22Rv1 (cell line): ENCODE data around the gene PHOX2B.

Experiments used
- ZFX ChIP-seq: fragments of 450-650 bp; IDR thresholded peaks from 2 replicates; pipeline ENCODE4 v1.6.1; 2017; ENCODE audit warnings: antibody characterized with exemption, borderline replicate concordance
- TF ChIP-seq, protein P1 (sequence below): fragments of 450-650 bp; IDR thresholded peaks from 2 replicates; pipeline ENCODE4 v1.5.1; 2017; ENCODE audit warnings: mild to moderate bottlenecking

DNA sequence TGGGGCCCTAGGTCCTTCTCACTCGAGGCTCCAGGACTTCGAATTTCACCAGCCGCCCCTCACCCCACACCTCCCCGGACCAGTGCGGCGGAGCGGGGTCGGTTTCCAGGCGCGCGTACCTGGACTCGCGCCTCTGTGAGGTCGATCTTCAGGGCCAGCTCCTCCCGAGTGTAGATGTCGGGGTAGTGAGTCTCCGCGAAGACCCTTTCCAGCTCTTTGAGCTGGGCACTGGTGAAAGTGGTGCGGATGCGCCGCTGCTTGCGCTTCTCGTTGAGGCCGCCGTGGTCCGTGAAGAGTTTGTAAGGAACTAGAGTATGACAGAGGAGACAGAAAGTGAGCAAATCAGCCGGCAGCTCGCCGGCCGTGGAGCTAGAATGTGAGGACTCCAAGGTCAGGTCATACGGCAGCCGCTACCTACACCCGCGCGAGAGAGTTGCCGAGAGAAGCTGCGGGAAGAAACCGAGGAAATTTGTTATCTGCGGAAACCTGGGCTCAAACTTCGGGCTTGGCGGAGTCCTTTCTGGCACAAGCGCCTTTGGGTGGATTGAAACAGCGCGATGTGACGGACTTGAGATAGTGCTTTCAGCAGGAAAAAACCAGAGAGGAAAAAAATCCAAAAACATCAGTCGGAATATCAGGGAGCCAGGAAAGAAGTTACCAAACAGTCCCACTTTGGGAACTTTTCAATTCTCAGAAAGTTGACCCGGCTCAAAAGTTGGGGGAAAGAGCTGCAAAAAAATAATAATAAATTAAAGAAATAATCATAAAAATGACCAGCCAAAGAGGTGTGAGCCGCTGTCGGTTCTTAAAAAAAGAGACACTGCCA is 1.1 kb downstream of the PHOX2B start:
- TF ChIP-seq, protein P1, sequence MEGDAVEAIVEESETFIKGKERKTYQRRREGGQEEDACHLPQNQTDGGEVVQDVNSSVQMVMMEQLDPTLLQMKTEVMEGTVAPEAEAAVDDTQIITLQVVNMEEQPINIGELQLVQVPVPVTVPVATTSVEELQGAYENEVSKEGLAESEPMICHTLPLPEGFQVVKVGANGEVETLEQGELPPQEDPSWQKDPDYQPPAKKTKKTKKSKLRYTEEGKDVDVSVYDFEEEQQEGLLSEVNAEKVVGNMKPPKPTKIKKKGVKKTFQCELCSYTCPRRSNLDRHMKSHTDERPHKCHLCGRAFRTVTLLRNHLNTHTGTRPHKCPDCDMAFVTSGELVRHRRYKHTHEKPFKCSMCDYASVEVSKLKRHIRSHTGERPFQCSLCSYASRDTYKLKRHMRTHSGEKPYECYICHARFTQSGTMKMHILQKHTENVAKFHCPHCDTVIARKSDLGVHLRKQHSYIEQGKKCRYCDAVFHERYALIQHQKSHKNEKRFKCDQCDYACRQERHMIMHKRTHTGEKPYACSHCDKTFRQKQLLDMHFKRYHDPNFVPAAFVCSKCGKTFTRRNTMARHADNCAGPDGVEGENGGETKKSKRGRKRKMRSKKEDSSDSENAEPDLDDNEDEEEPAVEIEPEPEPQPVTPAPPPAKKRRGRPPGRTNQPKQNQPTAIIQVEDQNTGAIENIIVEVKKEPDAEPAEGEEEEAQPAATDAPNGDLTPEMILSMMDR = no peak
- TF ChIP-seq ZFX = no peak
